Parathyroid adenoma (tissue), 2 donors: ENCODE results near the gene LEMD1.

ENCODE experiments used
- H2AFZ ChIP-seq: fragments of 300-600 bp; sonication (generic); one replicate; pipeline ENCODE4 v1.7.0; 2017; ENCODE audit warnings: antibody characterized with exemption, mild to moderate bottlenecking
- H3K27ac ChIP-seq: fragments of 300-600 bp; sonication (generic); one replicate; pipeline ENCODE4 v1.7.0; 2017
- H3K27me3 ChIP-seq: fragments of 300-600 bp; sonication (generic); one replicate; pipeline ENCODE4 v1.7.0; 2017; ENCODE audit warnings: low read length; ENCODE audit not compliant: control insufficient read depth, insufficient read depth
- H3K36me3 ChIP-seq: fragments of 300-600 bp; sonication (generic); one replicate; pipeline ENCODE4 v1.7.0; 2017; ENCODE audit warnings: low read length; ENCODE audit not compliant: control insufficient read depth, insufficient read depth
- H3K4me1 ChIP-seq: fragments of 300-600 bp; sonication (generic); one replicate; pipeline ENCODE4 v1.7.0; 2017; ENCODE audit warnings: control low read depth
- H3K4me2 ChIP-seq: fragments of 300-600 bp; sonication (generic); one replicate; pipeline ENCODE4 v1.7.0; 2017; ENCODE audit warnings: low read length
- H3K4me3 ChIP-seq: fragments of 300-600 bp; sonication (generic); one replicate; pipeline ENCODE4 v1.7.0; 2017; ENCODE audit warnings: low read depth, low read length
- H3K79me2 ChIP-seq: fragments of 300-600 bp; sonication (generic); one replicate; pipeline ENCODE4 v1.7.0; 2017; ENCODE audit warnings: control low read depth
- H3K9ac ChIP-seq: fragments of 300-600 bp; sonication (generic); one replicate; pipeline ENCODE4 v1.7.0; 2017; ENCODE audit warnings: mild to moderate bottlenecking
- H3K9me3 ChIP-seq: fragments of 300-600 bp; sonication (generic); one replicate; pipeline ENCODE4 v1.7.0; 2017; ENCODE audit warnings: low read length; ENCODE audit not compliant: control insufficient read depth
- CTCF ChIP-seq: fragments of 300-600 bp; sonication (generic); IDR thresholded peaks from one replicate; pipeline ENCODE4 v1.7.0; 2017; ENCODE audit warnings: antibody characterized with exemption, mild to moderate bottlenecking
- donor health status: primary hyperparathyroidism.

LEMD1 gene

DNA sequence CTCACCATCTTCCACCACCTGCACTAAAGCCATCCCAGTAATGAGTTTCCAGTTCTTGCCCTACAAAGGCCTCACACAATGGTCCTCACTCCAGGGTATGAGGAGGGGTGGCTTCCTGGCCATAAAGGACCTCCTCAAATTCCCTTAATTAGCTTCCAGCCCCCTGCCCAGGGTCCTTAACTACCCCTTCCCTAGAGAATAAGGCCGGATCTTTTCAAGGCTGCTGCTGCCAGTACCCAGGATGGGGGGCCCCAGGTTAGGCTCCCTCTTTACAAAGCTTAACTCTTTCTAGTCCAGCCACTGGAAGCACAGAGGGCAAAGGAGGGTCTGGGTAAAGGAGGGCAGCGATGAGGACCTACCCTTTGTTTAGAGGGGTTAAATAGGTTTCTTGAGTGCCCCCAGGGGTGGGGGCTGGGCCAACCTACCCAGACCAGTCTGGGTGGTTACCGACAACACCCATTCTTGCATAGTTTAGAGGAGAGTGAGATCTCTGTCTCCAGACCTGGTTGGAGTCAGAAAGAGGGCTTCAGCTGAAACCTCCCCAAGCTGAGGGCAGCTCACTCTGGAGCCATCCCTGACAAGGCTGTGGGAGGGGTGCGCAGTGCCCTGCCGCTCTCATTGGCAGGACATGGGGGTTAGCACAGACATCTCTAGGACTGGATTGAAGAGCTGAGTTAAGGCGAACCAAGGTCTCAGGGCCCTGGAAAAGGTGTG is 26.8 kb upstream of the LEMD1 start:
- no peak overlapping the region for H3K9ac ChIP-seq
- H3K27ac ChIP-seq: peak overlapping the region; percentile 81

GRCh38 chr1:205447457-205448341 is 25.8 kb upstream of the LEMD1 start:
- TF ChIP-seq CTCF: no peak
- H3K4me3 ChIP-seq: no peak overlapping the region
- H3K4me1 ChIP-seq: peaks cover 4% of the 10 kb centered on the region
- peak overlapping the region; percentile 19 for H3K27ac ChIP-seq
- H3K36me3 ChIP-seq: no peaks in the 10 kb centered on the region
- no peaks in the 10 kb centered on the region for H3K79me2 ChIP-seq
- H3K4me2 ChIP-seq: no peak overlapping the region
- H2AFZ ChIP-seq: no peak overlapping the region
- H3K27me3 ChIP-seq: peaks cover 4% of the 10 kb centered on the region
- no peak overlapping the region for H3K9ac ChIP-seq
- H3K9me3 ChIP-seq: no peaks in the 10 kb centered on the region

More for the DNA sequence above, 26.8 kb upstream of the LEMD1 start:
- Histone ChIP-seq H3K36me3 (no peaks in the 10 kb centered on the region), H3K4me2 (no peak overlapping the region), H3K27me3 (peaks cover 4% of the 10 kb centered on the region), H3K9me3 (no peaks in the 10 kb centered on the region), H3K4me3 (no peak overlapping the region), H3K79me2 (no peaks in the 10 kb centered on the region), H3K4me1 (peaks cover 4% of the 10 kb centered on the region), H2AFZ (no peak overlapping the region)
- no peak for TF ChIP-seq CTCF

GRCh38 chr1:205446828-205447227 is 25.0 kb upstream of the LEMD1 start:
- H3K4me1 ChIP-seq: peaks cover 4% of the 10 kb centered on the region
- no peaks in the 10 kb centered on the region for H3K9me3 ChIP-seq
- no peak overlapping the region for H3K4me2 ChIP-seq
- no peaks in the 10 kb centered on the region for H3K36me3 ChIP-seq
- H3K4me3 ChIP-seq: no peak overlapping the region
- TF ChIP-seq CTCF: no peak
- no peak overlapping the region for H2AFZ ChIP-seq
- no peaks in the 10 kb centered on the region for H3K79me2 ChIP-seq
- H3K27ac ChIP-seq: peak overlapping the region; percentile 59
- no peak overlapping the region for H3K9ac ChIP-seq
- peaks cover 4% of the 10 kb centered on the region for H3K27me3 ChIP-seq

DNA sequence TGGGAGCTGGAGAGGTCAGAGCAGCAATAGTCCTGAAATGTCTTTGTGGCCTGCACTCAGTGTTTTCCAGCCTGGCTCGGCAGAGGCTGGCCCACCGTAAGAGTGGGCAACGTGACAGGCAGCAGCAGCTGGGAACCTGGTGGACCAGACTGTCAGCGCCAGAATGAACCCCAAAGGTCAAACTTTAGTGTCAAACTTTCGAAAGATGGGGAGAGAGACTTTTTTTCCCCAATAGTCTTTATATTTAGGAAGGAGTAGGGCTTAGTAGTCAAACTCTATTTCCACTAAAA is 23.7 kb upstream of the LEMD1 start:
- Histone ChIP-seq H3K27ac (peak overlapping the region; percentile 59), H3K79me2 (no peaks in the 10 kb centered on the region), H3K9me3 (no peaks in the 10 kb centered on the region), H3K4me2 (no peak overlapping the region), H3K9ac (no peak overlapping the region), H3K27me3 (no peaks in the 10 kb centered on the region), H3K36me3 (no peaks in the 10 kb centered on the region), H3K4me3 (no peak overlapping the region), H2AFZ (no peak overlapping the region), H3K4me1 (peaks cover 3% of the 10 kb centered on the region)
- TF ChIP-seq CTCF: no peak
